HG02973 (cell line): ENCODE data around the gene FCRL3.
"Not testable (repeated sequence)": the region's sequence is repeated elsewhere in the genome, so short reads cannot be mapped to it uniquely, and the experiment has no call there.

Source experiments
- ATAC-seq: cut with Tn5 transposase; IDR thresholded peaks from one replicate; pipeline ENCODE4 v1.9.1; 2021; ENCODE audit warnings: moderate library complexity; ENCODE audit not compliant: unreplicated experiment

The FCRL3 gene, protein sequence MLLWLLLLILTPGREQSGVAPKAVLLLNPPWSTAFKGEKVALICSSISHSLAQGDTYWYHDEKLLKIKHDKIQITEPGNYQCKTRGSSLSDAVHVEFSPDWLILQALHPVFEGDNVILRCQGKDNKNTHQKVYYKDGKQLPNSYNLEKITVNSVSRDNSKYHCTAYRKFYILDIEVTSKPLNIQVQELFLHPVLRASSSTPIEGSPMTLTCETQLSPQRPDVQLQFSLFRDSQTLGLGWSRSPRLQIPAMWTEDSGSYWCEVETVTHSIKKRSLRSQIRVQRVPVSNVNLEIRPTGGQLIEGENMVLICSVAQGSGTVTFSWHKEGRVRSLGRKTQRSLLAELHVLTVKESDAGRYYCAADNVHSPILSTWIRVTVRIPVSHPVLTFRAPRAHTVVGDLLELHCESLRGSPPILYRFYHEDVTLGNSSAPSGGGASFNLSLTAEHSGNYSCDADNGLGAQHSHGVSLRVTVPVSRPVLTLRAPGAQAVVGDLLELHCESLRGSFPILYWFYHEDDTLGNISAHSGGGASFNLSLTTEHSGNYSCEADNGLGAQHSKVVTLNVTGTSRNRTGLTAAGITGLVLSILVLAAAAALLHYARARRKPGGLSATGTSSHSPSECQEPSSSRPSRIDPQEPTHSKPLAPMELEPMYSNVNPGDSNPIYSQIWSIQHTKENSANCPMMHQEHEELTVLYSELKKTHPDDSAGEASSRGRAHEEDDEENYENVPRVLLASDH

DNA sequence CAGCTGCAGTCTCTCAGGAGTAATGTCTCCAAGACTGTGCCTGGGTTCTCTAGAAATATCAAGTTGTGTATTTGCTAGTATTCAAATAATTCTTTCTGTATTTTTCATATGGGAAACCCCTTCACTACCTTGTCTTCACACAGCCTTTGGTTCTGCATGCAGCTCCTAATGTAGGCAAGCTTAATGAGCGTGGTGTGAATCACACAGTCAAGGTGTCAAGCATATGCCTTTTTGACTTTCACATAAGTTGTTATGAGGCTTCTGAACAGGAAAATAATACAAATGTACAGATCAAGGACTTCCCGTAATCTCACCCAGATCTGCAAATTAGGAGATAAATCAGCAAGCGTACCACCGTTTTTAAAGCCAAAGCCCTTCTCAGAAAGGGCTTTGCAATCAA is at the start of gene FCRL3:
Gene FCRL3, minus strand, starts transcription at position 38 of the 400 bp plus-strand sequence. CDS start 280 bp downstream, outside the sequence.
- no peak for ATAC-seq

DNA sequence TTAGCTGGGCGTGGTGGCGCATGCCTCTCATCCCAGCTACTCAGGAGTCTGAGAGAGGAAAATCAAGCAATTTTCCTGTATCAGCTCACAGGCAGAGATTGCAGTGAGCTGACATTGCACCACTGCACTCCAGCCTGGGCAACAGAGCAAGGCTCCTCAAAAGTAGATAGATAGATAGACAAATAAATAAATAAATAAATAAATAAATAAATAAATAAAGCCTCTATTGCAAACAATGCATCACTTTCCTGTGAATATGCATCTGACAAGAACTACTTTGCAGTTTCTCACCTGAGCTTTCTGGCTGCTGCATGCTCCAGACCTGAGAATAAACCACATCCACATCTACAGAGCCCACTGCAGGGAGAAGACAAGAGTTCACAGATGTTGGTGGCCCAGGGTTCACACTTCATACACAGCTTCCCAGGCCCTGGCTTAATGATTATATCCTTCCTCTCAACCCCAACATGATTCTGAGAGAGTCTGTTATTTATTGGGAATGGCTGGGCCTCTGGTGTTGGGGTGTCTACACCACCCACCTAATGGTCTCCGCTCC is 47.8 kb upstream of the FCRL3 start:
- ATAC-seq: no peak

DNA sequence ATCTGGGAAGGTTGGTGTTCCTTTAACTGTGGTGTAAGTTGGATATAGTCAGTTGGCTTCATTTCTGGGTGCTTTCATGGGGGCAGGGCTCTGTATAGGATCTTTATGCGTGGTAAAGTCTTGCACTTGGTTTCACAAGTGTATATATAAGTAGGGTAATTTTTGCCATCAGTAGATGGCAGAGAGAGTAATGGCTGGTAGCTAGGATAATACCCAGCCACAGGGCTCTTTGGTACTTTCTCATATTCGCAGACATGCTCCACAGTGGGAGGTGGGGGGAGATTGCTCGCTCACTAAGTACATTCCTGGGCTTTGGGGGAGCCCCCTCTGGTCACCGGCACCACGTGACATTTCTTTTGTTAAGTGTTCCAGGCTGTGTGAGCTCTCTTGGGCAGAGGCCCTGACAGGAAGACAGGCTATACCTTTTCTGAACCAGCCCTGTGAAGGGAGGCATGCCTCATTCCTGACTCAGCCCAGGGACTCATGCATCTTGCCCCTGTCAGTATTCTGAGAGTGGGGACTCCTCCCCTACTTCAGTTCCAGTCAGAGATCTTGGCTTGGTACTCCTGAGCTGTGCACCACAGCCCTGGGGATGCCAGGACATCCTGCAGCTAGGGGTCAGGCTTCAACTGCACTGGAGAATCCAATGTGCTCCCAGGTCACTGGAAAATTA is 38.8 kb upstream of the FCRL3 start:
- no peak for ATAC-seq

DNA sequence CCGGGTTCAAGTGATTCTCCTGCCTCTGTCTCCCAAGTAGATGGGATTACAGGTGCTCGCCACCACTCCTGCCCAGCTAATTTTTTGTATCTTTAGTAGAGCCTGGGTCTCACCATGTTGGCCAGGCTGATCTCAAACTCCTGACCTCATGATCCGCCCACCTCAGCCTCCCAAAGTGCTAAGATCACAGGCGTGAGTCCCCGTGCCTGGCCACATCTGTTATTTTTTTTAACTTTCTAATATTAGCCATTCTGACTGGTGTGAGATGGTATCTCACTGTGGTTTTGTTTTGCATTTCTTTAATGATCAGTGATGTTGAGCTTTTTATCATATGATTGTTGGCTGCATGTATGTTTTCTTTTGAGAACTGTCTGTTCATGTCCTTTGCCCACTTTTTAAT is 35.4 kb upstream of the FCRL3 start:
- ATAC-seq: not testable (repeated sequence)

DNA sequence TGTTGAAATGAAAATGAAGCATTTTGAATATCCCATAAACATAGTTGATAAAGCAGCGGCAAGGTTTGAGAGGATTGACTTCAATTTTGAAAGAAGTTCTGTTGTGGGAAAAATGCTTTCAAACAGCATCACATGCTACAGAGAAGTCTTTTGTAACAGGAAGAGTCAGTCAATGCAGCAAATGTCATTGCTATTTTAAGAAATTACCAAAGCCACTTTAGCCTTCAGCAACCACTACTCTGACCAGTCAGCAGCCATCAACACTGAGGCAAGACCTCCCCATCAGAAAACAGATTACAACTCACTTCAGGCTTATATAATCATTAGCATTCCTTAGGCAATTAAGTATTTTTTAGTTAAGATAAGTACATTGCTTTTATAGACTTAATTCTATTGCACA is 33.8 kb upstream of the FCRL3 start:
- no peak for ATAC-seq

DNA sequence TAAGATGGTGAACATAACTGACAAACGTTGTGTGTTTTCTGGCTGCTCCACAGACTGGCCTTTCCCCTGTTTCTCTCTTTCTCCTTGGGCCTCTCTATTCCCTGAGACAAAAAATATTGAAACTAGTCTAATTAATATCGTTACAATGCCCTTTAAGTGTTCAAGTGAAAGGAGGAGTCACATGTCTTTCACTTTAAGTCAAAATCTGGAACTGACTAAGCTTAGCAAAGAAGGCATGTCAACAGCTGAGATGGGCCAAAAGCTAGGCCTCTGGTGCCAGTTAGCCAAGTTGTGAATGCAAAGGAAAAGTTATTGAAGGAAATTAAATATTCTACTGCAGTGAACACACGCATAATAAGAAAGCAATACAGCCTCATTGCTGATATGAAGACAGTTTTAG is 32.2 kb upstream of the FCRL3 start:
- ATAC-seq: no peak

DNA sequence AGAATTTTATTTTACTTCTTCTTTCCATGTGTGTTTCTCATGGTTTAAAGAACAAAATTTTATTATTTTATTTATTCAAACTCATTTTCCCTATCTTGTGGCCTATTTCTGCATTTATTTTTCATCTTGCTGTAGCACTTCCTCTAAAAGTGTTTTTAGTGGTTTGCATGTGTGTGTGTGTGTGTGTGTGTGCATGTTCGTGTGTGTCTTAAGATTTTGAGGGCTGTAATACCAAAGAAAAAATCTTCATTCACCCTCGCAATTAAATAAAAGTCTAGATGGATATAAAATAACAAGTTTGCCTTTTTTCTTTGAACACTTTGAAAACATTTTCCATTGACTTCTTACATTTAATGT is 24.6 kb upstream of the FCRL3 start:
- ATAC-seq: no peak

DNA sequence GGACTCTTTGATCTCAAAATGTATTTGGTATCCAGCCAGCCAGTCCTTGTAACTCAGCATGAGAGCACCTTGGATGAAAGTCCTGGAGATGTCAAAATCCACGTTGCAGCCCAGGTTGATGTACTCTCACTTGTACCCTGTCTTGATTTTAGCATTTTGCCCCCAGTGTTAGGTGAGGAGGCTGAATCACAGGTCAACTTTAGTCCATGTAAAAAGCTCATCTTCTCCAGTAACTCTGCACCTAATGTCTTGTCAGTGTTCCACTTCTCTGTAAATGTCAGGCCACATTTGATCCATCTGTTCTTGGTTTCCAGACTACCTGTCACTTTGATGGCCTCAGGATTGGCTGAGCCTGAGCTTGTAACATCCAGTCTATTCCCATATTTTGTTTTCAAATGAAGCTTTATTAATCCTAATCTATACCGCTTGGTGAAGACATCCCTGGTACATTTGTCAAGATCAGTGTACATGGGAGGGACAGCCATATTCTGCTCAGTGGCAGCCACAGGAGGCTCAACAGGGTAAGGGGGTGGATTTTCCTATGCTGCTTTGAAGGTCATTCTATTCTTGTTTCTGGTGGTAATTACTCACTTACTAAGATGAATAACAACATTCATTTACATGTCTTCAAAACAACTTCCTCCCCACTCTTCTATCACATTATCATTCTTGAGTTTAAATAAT is 24.1 kb upstream of the FCRL3 start:
- ATAC-seq: no peak

DNA sequence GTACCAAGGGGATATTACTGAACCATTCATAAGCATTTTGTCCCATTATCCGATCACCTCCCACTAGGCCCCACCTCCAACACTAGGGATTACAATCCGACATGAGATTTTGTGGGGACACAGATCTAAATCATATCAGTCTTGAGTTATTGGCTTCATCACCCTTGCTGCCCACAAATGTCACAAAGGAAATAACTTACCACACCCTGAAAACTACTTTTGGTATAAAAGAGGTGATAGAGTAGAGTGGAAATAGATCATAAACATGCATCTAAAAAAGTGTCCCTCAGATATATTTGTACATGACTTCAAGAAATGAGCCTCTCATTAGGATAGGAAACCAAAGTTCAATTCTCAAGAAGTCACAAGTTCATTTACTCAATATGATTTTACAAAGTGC is 22.6 kb upstream of the FCRL3 start:
- ATAC-seq: no peak

DNA sequence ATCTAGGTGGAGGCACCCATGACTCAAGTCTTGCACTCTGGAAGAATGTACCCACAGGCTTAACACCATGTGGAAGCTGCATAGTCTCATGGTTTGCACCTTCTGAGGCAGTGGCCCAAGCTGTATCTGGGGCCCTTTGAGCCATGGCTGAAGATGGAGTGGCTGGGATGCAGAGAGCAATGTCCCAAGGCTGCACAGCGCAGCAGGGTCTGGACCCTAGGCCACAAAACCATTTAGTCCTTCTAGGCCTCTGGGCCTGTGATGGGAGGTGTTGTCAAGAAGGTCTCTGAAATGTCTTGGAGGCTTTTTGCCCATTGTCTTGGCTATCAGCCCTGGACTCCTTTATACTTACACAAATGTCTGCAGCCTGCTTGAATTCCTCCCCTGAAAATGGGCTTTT is 21.4 kb upstream of the FCRL3 start:
- ATAC-seq: no peak

DNA sequence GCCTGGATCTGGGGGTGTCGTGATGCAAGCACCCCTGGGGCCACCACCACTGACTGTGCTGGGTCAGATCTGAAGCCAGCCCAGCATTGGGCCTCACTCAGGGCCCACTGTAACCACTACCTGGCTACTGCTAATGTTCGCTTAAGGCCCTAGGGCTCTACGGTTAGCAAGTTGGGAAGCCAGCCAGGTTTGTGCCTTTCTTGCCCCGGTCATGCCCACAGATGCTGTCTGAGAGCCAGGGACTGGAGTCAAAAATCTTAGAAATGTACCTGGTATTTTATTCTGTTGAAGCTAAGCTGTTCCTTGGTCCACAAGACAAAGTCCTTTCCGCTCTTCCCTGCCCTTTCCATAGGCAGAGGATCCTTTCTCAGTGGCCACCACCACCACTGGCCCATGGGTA is 15.2 kb upstream of the FCRL3 start:
- ATAC-seq: no peak

DNA sequence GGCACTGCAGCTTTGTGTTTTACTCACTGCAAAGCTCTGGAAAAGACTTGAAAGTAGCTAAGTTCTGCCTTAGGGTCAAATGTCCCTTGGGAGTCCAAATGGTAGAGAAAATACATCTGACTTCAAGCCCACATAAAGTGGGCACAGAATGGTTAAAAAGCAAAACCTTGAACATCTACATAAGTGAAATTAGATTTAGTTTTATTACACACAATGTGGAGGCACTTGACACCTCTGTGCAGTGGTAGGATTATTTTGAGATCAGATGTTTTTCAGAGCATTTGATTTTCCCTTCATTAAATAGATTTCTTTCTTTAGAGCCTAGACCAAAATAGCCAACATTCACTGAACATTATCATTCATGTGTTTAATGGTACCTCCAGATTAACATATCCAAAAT is 11.2 kb upstream of the FCRL3 start:
- no peak for ATAC-seq

DNA sequence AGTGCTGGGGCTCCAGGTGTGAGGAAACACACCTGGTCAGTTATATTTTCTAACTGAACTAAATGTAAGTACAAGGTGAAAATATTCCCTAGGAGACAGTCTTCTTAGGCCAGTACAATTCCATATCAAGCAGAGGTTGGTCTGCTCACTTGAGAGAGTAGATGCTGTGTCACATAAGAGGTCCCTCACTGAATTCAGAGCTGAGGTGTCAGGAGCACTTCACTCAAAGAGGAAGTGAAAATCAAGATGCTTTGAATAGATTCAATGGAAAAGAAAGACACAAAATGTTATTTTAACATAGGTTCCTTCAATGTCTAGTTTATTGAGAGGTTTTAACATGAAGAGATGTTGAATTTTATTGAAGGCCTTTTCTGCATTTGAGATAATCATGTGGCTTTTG is 4.3 kb upstream of the FCRL3 start:
- ATAC-seq: no peak

DNA sequence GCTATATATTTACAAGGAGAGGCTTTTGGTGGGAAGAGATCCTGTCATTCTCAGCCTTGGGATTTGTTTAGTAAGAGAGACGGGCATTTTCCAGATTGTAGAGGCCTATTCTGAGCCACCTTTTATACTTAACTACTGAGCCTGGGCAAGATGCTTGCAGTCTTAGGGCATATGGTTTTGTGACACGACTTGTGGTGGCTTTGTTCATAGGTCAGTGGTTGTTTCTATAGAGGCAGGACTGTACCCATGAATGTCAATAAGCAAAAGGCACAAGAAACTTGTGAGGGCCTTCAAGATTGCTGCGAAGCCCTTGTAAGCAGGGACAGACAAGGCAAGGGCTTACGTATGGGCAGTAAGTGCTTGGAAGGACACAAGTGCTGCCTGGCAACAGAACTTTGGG is 3.4 kb upstream of the FCRL3 start:
- ATAC-seq: no peak

DNA sequence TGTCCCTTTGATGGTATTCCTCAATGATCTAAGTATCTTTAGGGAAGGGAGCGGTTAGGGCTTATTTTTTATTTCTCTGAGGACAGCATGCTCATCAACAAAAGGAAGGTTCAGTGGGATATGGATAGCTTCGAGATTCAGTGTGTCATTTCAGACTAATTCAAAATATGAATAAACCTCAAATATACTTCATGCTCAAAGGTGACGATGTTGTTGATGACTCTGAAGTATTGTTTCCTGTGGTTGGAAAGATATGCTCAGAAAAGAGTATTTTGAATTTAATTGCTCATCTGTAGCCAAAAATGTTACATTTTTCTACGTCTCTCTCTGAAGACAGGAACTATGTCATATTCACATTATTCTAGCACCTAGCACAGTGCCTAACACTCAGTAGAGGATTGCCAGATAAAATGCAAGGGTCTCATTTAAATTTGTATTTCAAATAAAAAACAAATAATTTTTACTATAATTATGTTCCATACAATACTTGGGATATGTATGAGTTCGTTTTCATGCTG is 1.8 kb upstream of the FCRL3 start:
- no peak for ATAC-seq

DNA sequence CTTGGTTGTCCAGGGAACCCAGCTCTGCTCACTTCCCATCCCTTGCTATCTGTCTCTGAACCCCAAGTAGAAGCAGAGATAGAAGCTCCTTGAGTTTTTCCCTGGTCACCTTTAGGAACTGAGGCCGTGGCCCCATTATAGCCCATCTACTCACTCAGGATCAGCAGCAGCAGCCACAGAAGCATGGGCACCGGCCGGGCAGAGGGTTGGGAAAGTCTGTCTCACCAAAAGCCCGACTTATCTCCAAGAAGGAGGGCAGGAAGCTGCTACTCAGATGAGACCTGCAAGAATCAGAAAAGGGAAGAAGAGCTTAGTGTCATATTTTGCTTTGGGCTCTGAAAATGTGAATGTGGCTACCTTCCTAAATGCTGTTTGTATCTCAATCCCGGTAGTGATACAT is 264 bp downstream of the FCRL3 start:
- ATAC-seq: no peak

DNA sequence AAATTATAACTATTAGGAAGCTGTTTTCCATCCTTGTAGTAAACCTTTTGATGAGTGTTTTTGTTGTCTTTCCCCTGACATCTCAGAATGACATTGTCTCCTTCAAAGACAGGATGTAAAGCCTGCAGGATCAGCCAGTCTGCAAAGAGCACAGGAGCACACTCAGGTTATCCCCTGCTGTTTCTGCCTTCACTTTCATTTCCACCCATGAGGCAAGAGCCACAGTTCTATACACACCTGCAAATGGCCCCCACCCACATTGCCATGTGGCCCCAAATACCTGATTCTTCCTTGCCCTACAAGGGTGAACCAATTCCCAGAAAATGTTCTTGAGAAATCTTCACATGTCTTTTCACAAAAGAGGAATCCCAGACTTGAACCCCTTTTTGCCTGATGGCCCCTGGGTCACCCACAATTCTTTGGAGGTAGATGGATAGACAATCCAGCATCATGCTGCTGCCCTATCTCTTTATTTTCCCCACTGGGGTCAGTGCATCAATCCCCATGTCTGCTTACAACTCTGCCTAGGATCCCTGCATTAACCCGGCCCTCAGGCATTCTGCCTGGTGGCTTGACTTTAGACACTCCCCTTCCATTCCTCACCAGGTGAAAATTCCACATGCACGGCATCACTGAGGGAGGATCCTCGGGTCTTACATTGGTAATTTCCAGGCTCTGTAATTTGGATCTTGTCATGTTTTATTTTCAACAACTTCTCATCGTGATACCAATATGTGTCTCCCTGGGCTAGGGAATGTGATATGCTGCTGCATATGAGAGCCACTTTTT is 2.6 kb downstream of the FCRL3 start:
- no peak for ATAC-seq

DNA sequence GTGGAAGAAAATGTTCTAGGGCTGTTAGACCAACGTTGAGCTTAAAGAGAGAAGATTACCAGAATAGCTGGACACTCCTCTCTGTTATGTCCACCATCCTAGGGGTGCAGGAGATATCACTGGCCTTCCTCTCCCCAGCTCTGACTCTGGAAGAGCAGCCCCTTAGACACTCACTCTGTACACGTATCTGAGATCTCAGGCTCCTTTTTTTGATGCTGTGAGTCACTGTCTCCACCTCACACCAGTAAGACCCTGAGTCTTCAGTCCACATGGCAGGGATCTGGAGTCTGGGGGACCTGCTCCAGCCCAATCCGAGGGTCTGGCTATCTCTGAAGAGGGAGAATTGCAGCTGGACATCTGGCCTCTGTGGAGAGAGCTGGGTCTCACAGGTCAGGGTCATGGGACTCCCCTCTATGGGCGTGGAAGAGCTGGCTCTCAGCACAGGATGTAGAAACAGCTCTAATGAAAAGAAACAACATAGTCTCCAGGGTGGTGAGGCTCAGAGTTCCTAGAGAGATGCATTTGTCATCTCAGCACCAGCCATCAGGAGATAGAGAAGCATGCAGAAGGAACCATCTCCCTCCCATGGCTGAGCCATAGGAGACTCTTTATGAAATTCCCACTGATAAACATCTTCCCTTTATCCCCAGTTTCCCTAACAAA is 3.5 kb downstream of the FCRL3 start:
- no peak for ATAC-seq

DNA sequence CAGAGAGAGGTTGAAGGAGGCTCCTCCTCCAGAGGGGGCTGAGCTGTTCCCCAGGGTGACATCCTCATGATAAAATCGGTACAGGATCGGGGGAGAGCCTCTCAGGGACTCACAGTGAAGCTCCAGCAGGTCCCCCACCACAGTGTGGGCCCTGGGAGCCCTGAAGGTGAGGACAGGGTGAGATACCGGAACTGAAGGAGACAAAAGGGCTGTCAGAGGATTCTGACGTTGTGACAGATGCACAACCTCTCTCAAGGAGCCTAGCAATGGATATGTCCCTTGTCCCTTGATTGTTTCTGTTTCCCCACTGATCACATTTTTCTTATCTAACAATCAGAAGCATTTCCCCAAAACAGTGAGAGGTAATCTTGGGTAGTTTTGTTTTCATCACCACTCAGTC is 5.2 kb downstream of the FCRL3 start:
- ATAC-seq: no peak
